ENCODE measurements around the gene ISG15.
A peak's percentile ranks its signal among the peaks of the same experiment; 100 is the strongest.
"Not testable (repeated sequence)": the region's sequence is repeated elsewhere in the genome, so short reads cannot be mapped to it uniquely, and the experiment has no call there.

The ISG15 gene

DNA sequence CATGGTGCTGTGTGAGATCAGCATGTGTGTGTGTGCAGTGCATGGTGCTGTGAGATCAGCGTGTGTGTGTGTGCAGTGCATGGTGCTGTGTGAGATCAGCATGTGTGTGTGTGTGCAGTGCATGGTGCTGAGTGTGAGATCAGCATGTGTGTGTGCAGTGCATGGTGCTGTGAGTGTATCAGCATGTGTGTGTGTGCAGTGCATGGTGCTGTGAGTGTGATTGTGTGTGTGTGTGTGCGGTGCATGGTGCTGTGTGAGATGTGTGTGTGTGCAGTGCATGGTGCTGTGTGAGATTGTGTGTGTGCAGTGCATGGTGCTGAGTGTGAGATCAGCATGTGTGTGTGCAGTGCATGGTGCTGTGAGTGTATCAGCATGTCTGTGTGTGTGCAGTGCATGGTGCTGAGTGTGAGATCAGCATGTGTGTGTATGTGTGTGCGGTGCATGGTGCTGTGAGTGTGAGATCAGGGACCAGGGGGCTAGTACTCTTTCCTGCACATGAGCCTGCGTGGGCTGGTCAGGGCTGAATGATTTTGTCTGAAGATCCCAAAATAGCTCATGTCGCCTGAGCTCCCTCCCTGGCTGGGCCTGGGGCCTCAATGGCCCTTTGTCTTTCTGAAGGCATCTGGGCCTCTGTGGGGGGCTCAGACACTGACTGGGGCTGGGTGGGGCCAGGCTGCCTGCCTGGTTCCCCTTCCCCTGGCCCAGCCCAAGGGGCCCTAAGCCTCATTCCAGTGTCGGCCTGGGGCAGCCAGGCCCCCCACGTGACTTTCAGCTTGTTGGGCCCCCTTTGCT is 17.8 kb downstream of the ISG15 start:
- DNase-seq, result not testable (repeated sequence)

DNA sequence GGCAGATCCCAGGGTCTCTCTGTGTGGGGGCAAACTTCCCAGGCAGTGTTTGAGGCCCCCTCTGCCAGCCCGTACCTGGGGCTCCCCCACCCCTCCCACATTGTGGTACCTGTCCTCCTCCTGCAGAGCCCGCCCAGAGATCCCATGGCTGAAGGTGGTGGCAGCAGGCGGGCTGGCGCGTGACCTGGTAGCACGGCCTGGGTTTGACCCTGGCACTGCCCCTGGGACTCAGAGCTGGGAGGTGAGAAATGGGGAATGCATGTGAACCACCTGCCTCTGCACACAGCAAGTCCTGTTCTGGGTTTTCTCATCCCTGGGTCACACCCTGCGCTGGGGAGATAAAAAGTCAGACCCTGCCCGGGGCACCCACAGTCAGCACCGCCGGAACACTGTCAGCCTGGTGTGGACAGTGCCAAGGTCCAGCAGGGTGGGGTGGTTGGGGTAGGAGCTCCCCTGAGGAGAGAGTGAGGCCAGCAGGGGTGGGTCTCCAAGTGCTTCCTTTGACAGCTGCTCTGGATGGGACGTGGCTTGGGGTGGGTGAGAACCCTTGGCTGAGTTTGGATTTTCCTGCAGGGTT is 18.4 kb downstream of the ISG15 start:
- DNase-seq, result no peak

DNA sequence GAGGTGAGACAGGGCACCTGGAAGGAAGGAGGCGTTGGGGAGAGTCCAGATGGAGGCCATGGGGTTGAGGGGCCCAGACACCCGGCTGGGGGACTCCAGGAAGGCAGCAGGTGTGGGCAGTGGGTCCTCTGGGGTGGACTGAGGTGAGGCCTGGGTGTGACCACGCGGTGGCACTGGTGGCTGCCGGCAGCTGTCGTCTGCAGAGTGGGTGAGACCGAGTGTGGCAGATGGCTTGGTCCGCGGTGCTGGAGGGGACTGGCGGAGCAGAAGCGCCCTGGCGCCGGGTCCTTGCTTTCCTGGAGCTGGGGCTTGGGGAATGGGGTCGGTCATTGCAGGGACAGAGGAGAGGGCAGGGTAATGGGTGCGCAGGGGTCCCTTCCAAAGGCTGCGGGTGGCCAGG is 19.1 kb downstream of the ISG15 start:
- DNase-seq, result no peak

DNA sequence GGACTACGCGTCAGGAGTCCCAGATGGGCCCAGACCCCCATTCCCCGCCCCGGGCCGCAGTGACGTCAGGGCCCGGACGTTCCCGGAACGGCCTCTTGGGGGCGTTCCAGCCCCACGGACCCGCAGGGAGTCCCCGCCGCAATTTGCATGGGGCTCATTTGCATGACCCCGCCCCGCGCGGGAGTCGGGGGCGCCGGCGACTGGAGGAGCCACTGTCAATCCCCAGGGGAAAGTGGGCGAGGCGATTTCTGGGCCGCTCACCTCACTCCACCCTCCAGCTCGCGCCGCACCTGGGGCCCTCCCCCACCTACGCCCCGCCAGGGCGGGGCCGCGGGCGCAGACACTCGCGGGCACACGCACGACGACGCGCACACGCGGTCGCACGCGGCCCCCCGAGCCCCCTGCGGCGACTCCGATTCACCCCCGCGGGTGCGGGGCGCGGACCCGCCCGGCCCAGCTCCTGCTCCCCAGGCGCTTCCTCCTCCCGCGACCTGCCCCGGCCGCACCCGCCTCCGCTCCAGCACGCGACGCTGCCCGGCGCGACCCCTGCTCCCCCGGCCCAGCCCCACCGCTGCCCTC is 19.8 kb downstream of the ISG15 start:
- DNase-seq, result peak; percentile 90

DNA sequence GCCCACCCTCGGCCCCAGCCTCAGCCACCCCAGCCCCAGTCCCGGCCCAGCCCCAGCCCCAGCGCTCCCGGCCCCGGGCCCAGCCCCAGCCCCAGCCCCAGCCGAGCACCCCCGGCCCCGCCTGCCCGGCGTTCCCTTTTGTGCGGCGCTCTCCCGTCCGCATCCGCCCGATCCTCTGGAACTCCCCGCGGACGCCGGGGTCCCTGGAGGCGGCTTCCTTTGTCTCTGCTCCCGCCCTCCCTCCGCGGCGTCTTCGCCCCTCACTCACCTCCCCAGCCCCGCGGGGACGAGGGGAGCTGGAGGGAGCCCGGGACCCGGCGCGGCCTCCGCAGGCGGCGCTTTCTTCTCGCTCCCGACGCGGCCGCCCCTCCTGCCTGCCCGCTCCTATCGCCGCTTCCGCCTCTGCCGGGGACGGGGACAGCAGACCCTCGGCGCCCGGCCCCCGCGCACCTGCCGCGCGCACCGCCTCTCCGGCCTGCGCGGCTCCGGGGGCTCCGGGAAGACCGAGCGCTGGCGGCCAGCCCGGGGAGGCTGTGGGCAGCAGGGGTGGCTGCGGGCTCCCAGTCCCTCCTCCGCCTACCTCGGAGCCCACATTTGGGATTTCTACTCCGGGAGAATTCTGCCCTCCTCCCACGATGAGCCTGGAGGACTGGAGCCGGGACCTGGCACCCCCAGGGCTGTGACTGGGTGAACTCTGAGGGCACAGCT is 20.6 kb downstream of the ISG15 start:
- DNase-seq, result no peak

DNA sequence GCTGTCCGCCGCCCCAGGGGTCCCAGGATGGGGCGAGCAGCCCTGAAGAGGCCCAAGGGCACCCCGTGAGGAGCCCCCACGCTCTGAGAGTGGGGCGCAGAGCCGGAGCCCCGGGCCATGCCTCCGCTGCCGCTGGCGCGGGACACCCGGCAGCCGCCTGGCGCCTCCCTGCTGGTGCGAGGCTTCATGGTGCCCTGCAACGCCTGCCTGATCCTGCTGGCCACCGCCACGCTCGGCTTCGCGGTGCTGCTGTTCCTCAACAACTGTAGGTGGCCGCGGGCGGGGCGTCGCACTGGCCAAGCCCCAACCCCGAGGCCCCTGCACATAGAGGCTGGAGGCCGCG is 21.1 kb downstream of the ISG15 start:
- no peak for DNase-seq

DNA sequence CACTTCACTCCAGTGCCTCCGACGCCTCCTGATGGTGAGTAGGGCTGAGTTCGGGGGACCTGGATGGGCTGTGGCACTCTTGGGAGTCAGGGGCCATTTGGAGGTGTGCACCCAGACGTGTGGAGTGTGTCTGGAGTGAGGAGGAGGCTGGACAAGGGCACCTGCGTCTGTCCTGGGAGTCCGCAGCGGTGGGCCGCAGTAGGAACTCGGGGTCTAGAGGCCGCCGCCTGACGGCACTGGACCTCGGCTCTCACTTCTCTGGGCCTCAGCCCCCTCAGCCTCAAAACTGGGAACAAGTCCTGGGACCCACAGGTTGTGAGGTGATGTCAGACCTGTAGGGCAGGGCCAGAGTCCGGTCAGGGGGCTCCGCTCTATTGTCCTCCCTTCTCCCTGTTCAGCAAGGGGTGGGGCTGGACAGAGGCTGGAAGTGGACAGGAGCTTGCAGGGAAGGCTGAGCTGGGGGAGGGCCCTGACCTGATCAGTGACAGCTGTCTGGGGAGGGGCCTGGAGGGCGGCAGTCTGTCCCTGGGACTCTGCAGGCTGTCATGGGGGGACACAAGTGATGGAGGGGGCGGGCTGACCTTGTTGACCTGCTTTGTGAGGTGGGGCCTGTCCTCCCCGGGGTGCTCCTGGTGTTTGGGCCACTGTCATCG is 22.1 kb downstream of the ISG15 start:
- DNase-seq, result no peak

DNA sequence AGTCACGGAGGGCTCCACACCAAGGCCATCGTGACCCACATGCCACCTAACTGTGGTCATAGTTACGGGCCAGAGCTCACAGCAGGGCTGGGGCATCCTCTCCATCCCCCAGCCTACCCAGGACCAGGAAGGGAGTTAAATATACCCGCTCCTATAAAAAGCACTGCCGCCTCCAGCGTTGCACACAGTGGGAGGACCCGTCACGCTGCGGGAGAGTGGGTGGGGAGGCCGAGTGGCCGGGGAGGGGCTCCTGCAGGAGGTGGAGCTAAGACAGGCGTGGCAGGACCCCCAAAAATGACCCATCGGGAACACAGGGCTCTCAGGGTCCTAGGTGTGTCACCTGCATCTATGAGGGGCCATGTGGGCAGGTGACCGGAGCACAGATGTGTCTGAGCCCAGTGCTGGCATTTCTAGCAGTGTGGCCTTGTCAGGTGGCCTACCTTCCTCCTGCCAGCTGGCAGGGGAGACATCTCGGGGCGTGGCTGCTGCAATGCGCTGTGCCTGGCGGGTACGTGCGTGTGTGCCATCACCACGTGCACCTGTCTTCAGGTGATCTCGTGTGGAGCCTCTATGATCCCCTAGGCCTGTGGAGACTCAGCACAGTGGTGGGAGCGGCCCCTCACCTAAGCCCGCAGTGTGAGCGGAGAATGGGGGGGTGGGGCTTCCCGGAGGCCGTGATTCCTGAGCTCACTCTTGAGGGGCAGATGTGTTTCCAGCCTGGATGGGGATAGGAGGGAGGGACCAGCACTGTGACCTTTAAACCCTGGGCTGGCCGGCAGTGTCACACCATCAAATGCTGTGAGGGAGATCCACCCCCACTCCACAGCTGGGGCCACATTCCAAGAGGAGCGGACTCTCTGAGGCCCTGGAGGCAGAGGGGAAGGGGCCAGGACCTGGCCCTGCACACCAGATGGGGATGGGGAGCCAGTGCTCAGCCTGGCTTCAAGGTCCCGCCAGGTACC is 24.4 kb downstream of the ISG15 start:
- DNase-seq, result no peak

DNA sequence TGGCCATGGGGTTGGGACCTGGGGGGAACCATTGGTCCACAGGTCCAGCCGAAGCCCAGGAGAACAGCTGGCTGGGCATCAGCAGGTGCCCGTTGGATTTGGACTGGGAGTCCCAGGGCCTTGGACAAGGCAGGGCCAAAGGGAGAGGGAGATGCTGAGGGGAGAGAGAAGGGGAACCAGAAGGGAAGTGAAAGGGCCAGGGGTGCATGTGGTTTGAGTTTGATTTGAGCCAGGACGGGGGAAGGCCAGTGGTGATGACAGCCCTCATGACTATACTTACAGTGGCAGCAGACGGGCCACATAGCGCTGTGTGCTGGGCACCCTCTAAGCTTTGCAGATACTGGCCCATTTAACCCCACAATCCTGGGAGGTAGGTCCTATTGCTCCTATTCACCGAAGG is 25.4 kb downstream of the ISG15 start:
- no peak for DNase-seq

DNA sequence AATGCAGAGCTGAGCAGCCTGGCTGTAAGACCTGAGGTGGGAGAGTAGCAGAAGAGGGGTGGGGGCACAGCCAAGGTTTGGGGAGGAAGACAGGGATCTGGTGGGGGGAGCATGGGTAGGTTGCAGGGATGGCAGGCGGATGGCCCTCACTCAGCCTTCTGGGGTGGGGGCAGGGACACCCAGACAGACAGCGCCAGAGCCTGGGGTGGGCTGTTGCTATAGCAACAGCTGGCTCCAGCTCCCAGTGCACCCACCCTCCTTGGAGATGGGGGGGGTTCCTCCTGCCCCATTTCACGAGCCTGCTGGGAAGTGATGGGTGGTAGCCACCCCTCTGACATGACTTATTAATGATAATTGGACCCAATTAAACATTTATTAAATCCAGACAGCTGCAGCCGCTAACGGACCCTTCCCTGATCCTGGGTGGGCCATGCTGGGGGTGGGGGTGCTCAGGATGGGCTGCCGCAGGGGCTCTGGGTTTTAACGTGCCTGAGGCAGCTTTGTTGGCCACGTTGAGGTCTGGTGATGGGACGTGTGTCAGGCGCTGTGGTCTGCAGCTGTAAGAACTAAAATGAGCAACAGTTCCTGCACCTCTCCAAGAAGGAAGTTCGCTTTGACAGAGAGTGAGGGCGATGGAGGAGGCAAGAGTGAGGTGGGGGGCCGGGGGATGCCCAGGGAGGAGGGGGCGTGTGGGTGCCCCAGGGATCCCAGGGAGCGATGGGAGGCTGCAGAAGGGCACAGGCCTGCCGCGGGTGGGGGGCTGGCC is 26.0 kb downstream of the ISG15 start:
- no peak for DNase-seq

DNA sequence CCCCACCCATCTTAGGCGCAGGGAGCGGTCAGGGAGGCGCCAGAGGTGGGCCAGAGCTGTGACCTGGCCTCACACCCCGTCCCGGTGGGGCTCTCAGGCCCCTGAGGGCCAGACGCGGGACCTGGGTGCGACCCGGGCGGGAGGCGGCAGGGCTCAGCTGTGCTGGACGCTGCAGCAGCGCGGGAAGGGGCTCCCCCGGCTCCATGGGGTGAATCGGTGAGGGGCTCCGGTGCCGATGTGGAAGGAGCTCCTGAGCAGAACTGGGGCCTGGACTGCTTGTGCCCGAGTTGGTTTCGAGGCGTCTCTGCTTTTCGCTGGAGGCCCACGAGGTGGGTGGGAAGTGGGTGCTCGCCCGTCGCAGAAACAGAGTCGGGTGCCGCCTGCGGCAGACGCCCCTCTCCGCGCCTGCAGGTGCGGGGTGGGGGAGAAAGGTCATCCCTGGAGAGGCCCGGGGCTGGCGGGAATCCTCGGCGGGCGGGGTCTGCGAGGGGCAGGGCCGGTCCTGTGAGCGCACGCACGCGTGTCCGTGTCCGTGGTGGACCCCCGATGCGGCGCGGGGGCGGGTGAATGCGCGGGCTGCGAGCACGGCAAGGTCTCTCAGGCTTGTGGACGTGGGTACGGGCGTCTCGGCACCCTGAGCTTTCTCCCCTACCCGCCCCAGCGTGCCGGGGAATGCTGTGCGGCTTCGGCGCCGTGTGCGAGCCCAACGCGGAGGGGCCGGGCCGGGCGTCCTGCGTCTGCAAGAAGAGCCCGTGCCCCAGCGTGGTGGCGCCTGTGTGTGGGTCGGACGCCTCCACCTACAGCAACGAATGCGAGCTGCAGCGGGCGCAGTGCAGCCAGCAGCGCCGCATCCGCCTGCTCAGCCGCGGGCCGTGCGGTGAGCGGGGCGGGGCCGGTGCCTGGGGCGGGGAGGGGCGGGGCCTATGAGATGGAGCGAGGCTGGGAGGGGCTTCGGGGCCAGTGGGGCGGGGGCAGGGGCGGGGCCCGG is 27.0 kb downstream of the ISG15 start:
- peak; percentile 73 for DNase-seq

DNA sequence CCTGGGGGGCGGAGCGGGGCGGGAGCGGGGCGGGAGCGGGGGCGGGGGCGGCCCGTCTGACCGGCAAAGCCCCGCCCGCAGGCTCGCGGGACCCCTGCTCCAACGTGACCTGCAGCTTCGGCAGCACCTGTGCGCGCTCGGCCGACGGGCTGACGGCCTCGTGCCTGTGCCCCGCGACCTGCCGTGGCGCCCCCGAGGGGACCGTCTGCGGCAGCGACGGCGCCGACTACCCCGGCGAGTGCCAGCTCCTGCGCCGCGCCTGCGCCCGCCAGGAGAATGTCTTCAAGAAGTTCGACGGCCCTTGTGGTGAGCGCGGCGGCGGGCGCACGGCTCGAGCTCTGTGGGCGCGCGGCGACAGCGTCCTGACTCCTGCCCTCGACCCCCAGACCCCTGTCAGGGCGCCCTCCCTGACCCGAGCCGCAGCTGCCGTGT is 27.8 kb downstream of the ISG15 start:
- no peak for DNase-seq

DNA sequence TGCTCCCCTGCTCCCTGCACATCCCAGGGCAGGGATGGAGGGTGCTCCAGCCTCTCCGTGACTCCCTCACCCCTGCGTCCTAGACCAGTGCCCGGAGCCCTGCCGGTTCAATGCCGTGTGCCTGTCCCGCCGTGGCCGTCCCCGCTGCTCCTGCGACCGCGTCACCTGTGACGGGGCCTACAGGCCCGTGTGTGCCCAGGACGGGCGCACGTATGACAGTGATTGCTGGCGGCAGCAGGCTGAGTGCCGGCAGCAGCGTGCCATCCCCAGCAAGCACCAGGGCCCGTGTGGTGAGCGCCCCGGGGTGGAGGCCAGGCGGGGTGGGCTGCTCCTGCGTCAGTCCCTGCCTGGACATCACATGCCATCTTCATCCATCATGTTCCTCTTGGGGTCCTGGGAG is 28.6 kb downstream of the ISG15 start:
- no peak for DNase-seq

DNA sequence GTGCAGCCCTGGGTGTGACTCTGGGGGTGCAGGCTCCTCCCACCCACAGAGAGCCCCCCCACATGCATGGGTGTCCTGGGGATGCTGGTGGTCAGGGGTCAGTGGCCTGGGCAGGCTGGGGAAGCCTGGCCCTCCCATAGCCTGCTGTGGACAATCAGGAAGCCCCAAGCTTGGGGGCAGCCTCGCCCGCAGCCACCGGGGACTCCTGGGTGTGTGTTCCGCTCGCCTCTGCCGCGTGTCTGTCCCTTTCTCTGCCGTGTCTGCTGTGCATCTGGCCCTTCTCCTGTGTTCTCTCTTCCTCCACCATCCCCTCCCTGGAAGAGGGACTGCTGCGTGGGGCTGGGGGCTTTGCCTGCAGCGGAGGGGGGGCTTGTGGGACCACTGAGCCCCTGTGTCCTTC is 29.5 kb downstream of the ISG15 start:
- no peak for DNase-seq

DNA sequence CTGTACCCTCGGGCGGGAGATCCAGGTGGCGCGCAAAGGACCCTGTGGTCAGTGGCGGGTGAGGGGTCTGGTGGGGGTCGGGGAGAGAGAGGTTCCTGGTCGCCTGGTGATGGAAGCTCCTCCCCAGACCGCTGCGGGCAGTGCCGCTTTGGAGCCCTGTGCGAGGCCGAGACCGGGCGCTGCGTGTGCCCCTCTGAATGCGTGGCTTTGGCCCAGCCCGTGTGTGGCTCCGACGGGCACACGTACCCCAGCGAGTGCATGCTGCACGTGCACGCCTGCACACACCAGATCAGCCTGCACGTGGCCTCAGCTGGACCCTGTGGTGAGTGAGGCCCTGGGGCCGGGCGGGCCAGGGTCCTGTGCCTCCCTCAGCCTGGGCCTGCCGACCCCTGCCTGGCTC is 30.1 kb downstream of the ISG15 start:
- no peak for DNase-seq

DNA sequence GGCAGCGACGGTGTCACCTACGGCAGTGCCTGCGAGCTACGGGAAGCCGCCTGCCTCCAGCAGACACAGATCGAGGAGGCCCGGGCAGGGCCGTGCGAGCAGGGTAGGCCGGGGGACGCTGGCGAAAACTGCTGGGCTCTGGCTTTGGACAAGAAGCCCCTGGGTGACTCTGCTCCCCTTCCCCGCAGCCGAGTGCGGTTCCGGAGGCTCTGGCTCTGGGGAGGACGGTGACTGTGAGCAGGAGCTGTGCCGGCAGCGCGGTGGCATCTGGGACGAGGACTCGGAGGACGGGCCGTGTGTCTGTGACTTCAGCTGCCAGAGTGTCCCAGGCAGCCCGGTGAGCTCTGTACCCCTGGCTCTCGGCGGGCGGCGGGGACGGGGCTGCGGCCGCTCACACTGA is 30.6 kb downstream of the ISG15 start:
- DNase-seq, result no peak

DNA sequence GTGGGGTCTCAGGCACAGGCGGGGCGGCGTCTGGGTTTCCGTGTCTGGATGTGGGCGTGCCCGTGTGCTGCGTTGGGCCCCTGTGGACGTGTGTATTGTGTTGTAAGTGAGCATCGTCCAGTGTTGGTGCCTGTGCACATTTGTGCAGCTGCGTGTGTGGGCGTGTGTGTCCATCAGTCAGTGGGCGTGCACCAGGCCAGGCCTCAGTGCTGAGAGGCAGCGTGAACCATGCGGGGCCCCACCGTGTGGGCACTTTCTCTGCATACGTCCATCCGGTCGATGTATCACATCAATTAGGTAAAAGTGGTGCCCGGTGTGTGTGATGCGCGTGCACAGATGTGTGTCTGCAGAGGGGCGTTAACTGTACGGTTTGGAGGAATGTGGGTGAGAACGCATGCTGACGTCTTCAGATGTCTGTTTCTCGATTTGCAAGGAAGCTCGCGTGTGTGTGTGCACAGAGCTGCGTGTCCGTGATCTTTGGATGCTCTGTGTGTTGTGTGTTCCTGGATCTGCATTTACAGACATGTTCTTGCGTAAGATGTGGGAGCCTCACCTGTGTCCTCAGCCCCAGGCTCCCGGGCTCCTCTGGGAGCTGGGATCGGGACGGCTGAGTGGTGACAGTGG is 31.3 kb downstream of the ISG15 start:
- DNase-seq, result no peak

DNA sequence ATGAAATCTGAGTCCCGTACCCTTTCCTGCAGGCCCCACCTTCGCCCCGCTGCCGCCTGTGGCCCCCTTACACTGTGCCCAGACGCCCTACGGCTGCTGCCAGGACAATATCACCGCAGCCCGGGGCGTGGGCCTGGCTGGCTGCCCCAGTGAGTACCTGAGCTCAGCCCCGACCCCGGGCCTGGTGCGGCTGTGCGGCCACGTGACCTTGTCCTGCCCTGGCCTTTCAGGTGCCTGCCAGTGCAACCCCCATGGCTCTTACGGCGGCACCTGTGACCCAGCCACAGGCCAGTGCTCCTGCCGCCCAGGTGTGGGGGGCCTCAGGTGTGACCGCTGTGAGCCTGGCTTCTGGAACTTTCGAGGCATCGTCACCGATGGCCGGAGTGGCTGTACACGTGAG is 31.8 kb downstream of the ISG15 start:
- no peak for DNase-seq

DNA sequence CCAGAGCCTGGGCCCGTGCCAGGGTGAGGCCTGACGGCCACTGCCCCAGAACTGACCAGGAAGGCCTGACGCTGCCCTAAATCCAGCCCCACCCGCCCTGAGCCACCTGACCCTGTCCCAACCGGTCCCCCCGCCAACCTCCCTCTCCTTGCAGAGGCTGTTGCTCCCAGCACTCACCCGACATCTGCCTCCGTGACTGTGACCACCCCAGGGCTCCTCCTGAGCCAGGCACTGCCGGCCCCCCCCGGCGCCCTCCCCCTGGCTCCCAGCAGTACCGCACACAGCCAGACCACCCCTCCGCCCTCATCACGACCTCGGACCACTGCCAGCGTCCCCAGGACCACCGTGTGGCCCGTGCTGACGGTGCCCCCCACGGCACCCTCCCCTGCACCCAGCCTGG is 32.9 kb downstream of the ISG15 start:
- DNase-seq, result no peak

DNA sequence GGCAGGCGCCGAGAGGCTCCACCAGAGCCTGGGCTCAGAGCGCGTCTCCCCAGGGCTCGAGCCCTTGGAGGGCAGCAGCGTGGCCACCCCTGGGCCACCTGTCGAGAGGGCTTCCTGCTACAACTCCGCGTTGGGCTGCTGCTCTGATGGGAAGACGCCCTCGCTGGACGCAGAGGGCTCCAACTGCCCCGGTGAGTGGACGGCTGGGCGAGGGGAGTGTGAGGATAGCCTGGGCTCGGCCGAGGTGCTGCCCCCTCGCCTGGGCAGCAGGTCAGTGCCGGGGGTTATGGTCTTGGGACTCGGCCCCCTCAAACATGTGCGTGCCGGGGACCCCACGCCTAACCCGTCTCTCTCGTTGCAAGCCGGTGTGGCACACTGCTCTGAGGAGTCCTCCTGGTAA is 33.5 kb downstream of the ISG15 start:
- no peak for DNase-seq

All from activated naive CD4-positive, alpha-beta T cell treated with Interleukin-2 at 50 U/mL for 16 hours (primary cell).